ENCODE measurements around the gene SCML1. TPM values are rescaled to one million over a fixed set of nuclear protein-coding genes. Genes with fewer than 3 reads are reported as not detected.

SCML1 gene
- polyA plus RNA-seq, 1 of the 3 experiments (the other 2 are of a cell fraction), result 10.7 TPM

- 7% methylated on average over 3 of the region's 3 CpGs for WGBS (ENCODE audit: low lambda C conversion rate)
- Histone ChIP-seq H3K4me1 (ENCODE audit: control insufficient read depth in 1 of 2, insufficient read depth in 2 of 2, low read depth in 1 of 2, low read length in 1 of 2) (no peaks in the 10 kb centered on the region), H2AFZ (ENCODE audit: low read depth) (no peak overlapping the region), H3K27ac (ENCODE audit: low read depth in 2 of 2, low read length in 1 of 2) (no peak overlapping the region), H3F3A (replicated peaks; ENCODE audit: insufficient read depth) (no peaks in the 10 kb centered on the region), H3K27me3 (ENCODE audit: insufficient read depth) (peaks cover 5% of the 10 kb centered on the region; the same call in 1 of the 2 replicates), H3K36me3 (replicated peaks in 1 of 2; ENCODE audit: control insufficient read depth in 1 of 2, insufficient read depth in 2 of 2, low read length in 1 of 2) (no peaks in the 10 kb centered on the region), H3K79me2 (ENCODE audit: insufficient read depth) (no peaks in the 10 kb centered on the region), H4K20me1 (ENCODE audit: insufficient read depth) (no peaks in the 10 kb centered on the region), H3K4me3 (ENCODE audit: low read depth in 2 of 2, low read length in 1 of 2) (no peak overlapping the region), H3K4me2 (no peak overlapping the region), H3K9me2 (no peaks in the 10 kb centered on the region), H3K9me3 (no peaks in the 10 kb centered on the region), H3K9ac (no peak overlapping the region)
- no peak for TF ChIP-seq RFX5 (IDR thresholded peaks at IDR 0.05; ENCODE audit: low read length)
- no peak for TF ChIP-seq FOXM1 (IDR thresholded peaks at IDR 0.05; ENCODE audit: low read depth)
- TF ChIP-seq POLR2AphosphoS5 (IDR thresholded peaks at IDR 0.05; ENCODE audit: low read depth, low read length), result no peak
- no peak for TF ChIP-seq RCOR1 (IDR thresholded peaks at IDR 0.05; ENCODE audit: low read length)
- TF ChIP-seq MAX (IDR thresholded peaks at IDR 0.05; ENCODE audit: low read depth), result no peak
- no peak for TF ChIP-seq TAF1 (IDR thresholded peaks at IDR 0.05; ENCODE audit: borderline replicate concordance, low read depth, low read length)
- TF ChIP-seq FOSL2 (IDR thresholded peaks at IDR 0.05; ENCODE audit: borderline replicate concordance, low read depth), result no peak
- no peak for TF ChIP-seq EZH2phosphoT487 (IDR thresholded peaks at IDR 0.05; ENCODE audit: borderline replicate concordance, low read depth)
- no peak for TF ChIP-seq RXRA (IDR thresholded peaks at IDR 0.05; ENCODE audit: borderline replicate concordance, low read depth)
- TF ChIP-seq CHD2 (IDR thresholded peaks at IDR 0.05; ENCODE audit: low read length, partially characterized antibody), result no peak
- TF ChIP-seq NRF1 (IDR thresholded peaks at IDR 0.05; ENCODE audit: low read depth, low read length), result no peak
- TF ChIP-seq SMC3 (IDR thresholded peaks at IDR 0.05; ENCODE audit: low read depth, low read length), result no peak
- no peak for TF ChIP-seq MEF2A (IDR thresholded peaks at IDR 0.05; ENCODE audit: borderline replicate concordance, low read depth)
- CTCF ChIA-PET, result no interaction called here
- DNase-seq, result no peak
- POLR2A ChIA-PET, result no interaction called here
These were observed 32.5 kb downstream of the SCML1 start for GRCh38 chrX:17769701-17770269.

GRCh38 chrX:17773221-17773876 lies 36.1 kb downstream of the SCML1 start:
- TF ChIP-seq RCOR1 (IDR thresholded peaks at IDR 0.05; ENCODE audit: low read length) (no peak), YY1 (IDR thresholded peaks at IDR 0.05; ENCODE audit: low read depth) (no peak), USF1 (IDR thresholded peaks at IDR 0.05; ENCODE audit: borderline replicate concordance, low read depth) (no peak), SIN3A (IDR thresholded peaks at IDR 0.05; ENCODE audit: borderline replicate concordance, low read depth, low read length) (no peak), RAD21 (IDR thresholded peaks at IDR 0.05; ENCODE audit: low read length) (no peak), MEF2A (IDR thresholded peaks at IDR 0.05; ENCODE audit: borderline replicate concordance, low read depth) (no peak), POLR2AphosphoS5 (IDR thresholded peaks at IDR 0.05; ENCODE audit: low read depth, low read length) (no peak), REST (IDR thresholded peaks at IDR 0.05; ENCODE audit: low read depth, low read length) (no peak), CHD2 (IDR thresholded peaks at IDR 0.05; ENCODE audit: low read length, partially characterized antibody) (no peak), NFIC (IDR thresholded peaks at IDR 0.05; ENCODE audit: borderline replicate concordance) (no peak), GABPA (IDR thresholded peaks at IDR 0.05; ENCODE audit: low read depth) (no peak), EP300 (IDR thresholded peaks at IDR 0.05; ENCODE audit: borderline replicate concordance in 1 of 2, low read depth in 1 of 2, low read length in 1 of 2) (no peak), RFX5 (IDR thresholded peaks at IDR 0.05; ENCODE audit: low read length) (no peak), EZH2phosphoT487 (IDR thresholded peaks at IDR 0.05; ENCODE audit: borderline replicate concordance, low read depth) (no peak), TEAD4 (IDR thresholded peaks at IDR 0.05; ENCODE audit: borderline replicate concordance, insufficient read depth) (no peak), TAF1 (IDR thresholded peaks at IDR 0.05; ENCODE audit: borderline replicate concordance, low read depth, low read length) (no peak)
- Histone ChIP-seq H2AFZ (ENCODE audit: low read depth) (no peak overlapping the region), H3K9me2 (no peaks in the 10 kb centered on the region), H3K9ac (no peak overlapping the region), H3K9me3 (no peaks in the 10 kb centered on the region), H3K4me1 (ENCODE audit: control insufficient read depth in 1 of 2, insufficient read depth in 2 of 2, low read depth in 1 of 2, low read length in 1 of 2) (no peaks in the 10 kb centered on the region), H3K36me3 (replicated peaks in 1 of 2; ENCODE audit: control insufficient read depth in 1 of 2, insufficient read depth in 2 of 2, low read length in 1 of 2) (no peaks in the 10 kb centered on the region), H3K4me2 (no peak overlapping the region), H3K27ac (ENCODE audit: low read depth in 2 of 2, low read length in 1 of 2) (no peak overlapping the region), H3K79me2 (ENCODE audit: insufficient read depth) (no peaks in the 10 kb centered on the region), H4K20me1 (ENCODE audit: insufficient read depth) (no peaks in the 10 kb centered on the region), H3K27me3 (ENCODE audit: insufficient read depth) (0 out of 2 replicates have a peak, but pooled peaks cover 5% of the 10 kb centered on the region), H3F3A (replicated peaks; ENCODE audit: insufficient read depth) (no peaks in the 10 kb centered on the region), H3K4me3 (ENCODE audit: low read depth in 2 of 2, low read length in 1 of 2) (no peak overlapping the region)
- POLR2A ChIA-PET, result no interaction called here
- CTCF ChIA-PET, result no interaction called here
- 37% methylated on average over 8 of the region's 8 CpGs for WGBS (ENCODE audit: low lambda C conversion rate)
- no peak for DNase-seq

All from SK-N-SH (cell line).